CD4-positive, alpha-beta T cell treated with Interleukin-1 beta for 1 hour (primary cell): ENCODE data around the gene HOXC9.

Experiments
- DNase-seq, 2 donors: peaks; one replicate each; pipeline ENCODE4 v3.0.0-alpha.2; 2020 to 2022

The HOXC9 gene

DNA sequence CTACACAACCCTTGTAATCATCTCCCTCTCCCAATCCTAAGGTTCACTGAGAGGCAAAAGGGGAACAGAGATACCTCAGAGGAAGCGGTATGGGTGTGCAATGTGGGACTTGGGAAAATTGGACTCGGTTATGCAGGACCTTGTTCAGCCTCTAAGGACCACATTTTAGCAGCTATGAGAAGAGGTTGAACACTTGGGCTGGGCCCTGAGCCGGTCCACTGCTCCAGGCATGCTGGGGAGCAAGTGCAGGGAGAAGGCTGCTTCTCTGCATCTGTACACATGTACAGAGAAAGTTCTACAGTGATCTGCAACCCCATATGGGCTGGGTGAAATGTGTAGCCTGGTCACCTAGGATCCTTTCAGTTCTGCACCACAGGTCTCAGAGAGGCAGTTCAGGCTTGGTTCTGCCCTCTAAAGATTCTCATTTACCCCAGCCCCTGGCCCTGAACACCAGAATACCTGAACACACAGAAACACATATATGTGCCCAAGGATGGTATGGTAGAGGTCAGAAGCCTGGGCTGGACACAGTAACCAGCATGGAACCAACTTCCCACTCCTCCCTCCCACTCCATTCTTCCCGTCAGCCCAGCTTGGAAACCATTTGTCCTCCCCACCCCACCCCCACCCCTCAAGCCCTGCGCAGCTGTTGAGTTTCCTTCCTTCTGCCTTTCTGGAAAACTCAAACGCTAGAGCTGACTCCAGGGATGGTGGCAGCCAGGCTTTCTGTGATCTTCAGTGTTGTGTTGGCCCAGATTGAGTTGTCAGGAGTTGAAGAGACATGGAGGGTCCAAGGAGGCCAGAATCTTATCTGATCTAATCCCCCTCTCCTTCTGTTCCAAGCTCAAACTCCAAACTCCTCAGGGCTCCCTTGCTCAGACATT, 43.3 kb downstream of the HOXC9 start:
- DNase-seq = no peak

DNA sequence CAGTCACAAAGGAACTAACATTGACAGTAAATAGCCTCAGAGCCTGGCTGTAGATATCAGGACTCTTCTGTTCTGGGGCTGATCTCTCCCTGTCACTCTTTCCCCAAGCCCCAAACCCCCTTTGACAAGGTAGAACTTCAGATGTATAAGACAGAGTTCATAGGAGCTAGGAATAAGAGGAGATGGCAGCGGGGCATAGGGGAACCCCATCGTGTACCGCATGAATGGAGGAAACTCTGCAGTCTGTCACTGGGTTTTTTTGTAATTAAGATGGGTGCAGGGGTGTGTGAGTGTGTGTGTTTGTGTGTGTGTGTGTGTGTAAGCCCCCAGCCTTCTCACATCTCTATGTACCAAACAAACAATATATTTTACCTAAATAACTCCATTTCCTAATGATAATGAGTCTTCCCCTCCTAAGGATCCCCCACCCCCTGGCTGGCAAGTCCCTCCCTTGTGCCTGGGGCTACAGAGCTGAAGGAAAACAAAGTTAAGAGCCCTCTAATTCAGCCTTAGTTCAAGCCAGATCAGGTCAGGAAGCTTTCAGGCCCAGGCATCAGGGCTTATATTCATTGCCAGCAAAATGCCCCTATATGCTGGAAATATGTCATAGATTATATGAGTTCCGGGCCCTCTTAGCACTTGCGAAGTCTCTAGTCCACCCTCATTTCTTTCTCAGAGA, 44.6 kb downstream of the HOXC9 start:
- DNase-seq = no peak

DNA sequence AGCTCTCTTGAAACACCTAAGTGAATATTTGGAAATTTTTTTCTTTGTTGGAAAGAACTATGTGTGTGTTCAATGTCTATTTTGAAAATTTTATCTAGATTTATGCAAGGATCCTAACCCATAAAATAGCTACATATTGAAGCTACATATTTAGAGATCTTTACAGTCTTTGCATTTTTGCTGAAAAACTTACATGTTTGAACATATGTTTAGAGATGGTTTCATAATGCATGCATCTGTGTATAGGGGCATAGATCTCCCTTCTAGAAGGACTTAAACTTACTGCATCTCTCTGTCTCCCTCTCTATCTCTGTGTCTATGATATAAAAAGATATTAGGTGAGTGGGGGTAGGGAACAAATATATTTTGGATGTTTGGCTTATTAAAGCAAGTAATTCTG, 45.4 kb downstream of the HOXC9 start:
- no peak for DNase-seq

DNA sequence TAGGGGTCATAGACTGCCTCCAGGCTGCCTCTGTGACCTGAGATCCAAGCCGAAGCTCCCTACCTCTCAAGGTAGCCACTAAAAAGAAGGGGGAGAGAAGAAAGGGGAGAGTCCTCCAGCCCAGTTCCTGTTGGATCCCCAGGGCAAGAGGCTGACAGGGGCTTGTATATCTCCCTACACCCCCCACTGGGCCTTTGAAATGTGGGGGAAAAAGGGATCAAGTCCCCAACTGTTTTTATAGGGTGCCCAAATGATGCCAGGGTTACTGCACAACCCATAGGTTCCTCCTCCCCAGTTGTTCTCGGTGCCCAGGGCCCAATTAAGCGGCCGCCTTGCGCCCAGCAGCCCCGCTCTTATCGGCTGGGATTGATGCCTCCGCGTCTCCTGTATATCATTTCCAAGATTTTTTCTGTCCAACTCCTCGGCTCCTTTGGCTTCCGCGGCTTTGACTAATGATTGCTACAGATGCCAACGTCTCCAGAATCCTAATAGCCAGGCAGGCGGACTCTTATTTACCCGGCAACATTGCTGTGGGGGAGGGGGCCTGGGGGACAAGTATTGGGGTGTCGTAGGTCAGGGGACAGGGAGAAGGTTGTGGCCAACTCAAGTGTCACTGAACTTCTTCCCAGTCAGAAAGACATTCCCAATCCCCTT, 46.0 kb downstream of the HOXC9 start:
- DNase-seq = no peak

DNA sequence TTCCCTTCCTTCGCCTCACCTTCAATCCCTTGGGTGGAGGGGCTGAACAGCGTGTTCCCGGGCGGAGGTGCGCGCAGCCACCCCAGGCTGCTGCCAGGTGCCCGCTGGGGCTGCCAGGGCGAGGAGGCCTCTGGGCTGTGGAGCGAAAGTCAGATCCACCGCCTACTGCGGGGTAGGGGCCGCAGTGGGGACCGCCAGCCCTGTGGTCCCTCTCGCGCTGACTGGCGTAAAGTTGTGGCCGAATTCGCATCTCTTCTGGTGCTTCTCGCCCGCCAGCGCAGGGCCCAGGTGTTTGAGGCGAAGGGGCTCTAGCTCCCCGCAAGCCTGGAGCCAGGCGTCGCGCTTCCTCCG, 46.8 kb downstream of the HOXC9 start:
- no peak for DNase-seq

DNA sequence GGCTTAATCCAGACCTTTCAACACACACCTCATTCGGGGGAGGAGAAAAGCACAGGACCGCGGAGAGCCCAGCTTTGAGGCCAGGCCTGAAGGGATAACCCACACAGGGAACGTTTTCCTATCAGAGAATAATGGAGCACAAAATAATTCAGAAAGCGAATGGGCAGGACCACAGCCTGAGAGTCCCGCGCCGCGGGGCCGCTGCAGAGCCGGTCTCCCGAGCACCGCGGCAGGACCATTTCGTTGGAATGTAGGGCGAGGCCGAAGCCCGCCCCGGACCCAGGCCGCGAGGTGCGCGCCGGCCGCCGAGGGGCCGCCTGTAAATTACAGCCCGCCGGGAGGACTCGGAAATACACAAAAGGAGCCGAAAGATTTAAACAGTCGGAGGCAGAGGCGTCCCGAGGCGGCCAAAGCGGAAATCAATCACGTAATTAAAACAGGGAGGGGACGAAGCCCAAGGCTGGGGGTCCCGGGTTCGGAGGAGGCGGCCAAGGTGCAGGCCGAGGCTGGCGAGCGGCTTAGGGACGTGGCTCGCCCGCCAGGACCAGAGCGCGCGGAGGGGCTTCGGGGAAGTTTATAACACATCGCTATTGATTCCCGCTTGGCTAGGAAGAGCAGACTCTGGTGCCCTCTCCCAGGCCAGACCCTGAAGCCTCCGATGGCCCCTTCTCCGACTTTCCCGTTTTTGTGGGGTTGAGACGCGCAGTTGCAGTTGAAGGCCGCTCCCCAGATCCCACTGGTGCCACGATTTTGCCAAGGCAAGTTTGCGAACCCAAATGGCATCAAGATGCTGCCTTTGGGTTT, 47.4 kb downstream of the HOXC9 start:
- DNase-seq = no peak

DNA sequence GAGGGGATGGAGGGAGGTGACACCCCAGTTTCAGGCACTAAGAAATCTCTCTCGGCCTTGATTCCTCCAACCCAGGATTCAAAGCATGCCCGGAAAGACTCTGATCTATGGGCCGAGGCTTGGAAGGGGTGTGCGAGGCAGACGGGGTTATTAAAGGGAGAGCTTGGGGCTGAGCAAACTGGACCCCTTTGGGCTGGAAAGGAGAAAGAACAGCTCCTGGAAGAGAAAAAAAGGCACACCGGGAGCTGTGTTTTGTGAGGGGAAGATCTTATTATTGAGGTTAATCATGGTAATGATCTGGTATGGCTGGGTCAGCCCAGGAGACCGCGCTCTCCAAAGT, 48.0 kb downstream of the HOXC9 start:
- DNase-seq = no peak

DNA sequence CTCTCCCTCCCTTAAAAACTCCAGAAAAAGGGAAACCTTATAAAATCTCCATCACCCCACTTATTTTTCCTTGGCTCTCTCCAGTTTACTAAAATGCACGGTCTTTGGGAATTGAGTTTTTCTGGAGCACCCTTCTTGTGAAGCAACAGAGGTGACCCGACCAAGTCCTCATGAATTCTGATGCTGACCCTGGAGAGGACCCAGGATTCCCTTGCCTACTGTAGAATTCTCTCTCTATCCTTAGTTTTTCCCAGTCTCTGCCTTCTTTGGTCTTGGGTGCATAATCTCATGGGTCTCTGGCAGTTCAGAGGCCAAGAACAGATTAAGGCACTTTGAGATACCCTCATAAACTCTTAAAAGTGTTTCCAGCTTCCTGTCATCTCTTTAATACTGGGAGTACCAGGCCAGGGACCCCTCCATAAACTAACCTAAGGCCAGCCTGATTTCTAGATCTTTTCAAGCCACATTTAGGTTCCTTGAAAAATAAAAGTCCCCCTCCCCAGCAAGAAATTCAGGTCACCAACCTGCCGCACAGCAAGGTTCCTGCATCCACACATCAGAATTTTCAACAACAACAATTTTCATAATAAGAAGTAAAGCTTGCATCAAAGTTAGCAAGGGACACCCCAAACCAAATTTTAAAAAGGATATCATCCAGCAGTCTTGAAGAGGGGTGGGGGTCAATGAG, 48.6 kb downstream of the HOXC9 start:
- DNase-seq = no peak

DNA sequence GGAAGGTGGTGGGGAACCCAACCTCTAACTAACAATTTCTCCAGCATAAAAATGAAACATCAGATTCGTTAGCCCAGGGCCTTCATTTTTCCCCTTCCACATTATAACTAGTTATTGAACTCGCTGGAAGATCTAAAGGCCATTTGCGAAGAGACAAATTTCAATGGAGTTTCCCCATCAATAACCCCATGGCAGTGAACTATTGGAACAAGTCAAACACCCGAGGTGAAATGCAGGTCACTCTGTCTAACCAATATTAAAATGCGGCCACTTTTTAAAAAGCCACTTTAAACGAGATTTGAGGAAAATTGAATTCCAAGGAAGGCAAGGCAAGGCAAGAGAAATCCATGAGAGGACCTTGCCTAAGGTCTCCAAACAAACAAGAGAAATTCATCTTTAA, 49.1 kb downstream of the HOXC9 start:
- no peak for DNase-seq

DNA sequence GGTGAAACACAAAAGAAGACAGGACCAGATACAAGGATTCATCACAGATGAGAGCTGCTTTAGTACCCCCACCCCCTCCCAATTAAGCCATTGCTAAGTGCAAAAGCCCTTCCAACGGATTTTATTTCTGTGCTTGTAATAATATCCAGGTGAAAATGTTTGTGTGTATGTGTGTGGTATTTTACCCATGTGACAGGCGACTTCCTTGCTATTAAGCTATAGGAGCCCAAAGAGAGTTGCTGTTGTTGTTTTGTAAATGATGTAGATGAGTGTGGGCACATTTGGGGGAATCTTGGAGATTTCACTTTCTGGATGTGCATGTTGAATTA, 50.5 kb downstream of the HOXC9 start:
- no peak for DNase-seq

DNA sequence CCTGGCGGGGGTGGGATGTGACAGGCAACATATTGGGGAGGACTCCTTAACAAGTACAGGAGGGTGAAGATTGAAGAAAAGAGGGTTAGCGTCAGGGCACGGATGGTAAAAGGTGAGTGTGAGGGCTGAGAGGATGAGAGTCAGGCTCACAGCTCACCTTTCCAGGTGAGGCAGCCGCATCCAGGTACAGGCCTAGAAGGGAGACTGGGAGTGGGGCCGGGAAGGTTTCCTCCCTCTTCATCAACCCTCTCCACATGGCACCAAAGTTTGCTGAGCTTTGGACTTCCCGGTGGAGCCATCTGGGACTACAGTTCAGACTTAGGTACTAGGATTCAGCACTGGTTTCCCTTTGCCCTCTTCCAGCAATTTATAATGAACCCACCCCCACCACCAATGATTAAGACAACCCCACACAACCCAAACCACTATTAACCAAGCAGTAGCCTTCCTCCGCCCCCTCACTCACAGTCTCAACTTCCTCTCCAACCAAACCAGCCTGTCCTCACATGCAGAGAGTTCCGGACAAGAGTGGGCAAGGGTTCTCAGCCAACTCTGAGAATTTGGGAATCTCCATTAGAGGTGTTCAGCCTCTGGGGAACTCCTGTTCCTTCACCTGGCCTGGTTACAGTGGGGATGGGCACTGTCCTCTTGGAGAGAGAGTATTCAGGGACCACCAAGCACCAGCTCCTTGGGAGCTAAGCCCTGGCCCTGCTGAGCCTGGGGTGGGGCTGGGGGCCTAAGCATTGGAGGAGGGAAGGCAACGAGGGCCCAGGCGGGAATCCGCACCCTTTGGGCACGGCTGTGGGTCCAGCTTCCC, 51.3 kb downstream of the HOXC9 start:
- DNase-seq = no peak

DNA sequence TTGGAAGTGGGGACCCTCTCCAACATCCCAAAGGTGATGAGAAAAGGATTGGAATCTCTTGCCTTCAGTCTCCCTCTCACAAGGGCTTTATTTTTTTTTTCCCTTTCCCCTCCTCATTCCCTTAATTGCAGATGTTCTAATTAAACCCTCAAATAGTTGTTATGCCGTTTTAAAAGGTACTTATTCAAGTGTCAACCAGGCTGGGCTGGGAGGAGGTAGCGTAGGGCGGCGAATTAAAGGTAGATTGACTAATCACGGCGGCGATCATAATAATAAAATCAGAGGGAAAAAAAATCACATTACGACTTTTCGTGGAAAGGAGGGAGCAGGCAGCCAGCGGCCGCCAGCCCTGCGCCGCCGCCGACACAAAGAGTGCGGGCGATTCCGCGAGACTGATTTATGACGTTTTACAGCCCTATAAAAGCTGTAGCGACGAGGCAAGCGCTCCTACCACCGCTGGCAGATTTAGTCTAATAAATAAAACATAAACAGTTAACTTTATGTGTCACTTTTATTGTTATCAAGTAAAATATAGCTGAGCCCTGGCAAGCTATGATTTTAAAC, 52.0 kb downstream of the HOXC9 start:
- no peak for DNase-seq

DNA sequence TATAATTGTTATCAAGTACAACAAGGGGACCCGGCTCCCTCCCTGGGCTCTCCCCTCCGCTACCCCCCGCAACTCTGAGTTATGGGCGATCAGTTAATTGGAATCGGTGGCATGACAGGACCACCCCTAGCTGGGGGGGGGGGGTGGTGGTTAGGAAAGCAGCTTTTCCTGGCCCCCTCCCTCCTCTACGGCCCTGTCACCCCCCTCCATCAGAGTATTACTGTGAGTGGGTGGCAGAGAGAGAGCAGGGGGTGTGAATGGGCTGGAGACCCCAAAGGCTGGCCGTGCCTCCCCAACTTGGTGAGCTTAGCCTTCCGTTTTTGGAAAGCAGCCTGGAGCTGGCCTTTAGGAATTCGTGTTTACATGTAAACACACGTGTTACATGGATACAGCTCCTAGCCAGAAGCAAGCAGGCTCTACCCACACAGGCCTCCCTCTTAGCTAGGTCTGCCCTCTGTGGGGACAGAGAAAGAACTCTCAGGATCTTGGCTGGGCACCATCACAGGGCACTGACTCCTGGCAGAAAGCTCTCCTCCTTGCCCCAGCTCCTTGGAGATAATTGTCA, 52.6 kb downstream of the HOXC9 start:
- DNase-seq = no peak
